Neural progenitor cell (in vitro differentiated cells): ENCODE measurements around the gene ZNF26.
"Not testable (repeated sequence)": the region's sequence is repeated elsewhere in the genome, so short reads cannot be mapped to it uniquely, and the experiment has no call there.

Experiments used
- EZH2 ChIP-seq: fragments of 200-600 bp; sonication (generic); IDR thresholded peaks from 2 replicates; pipeline ENCODE4 v1.6.1; 2017; ENCODE audit warnings: antibody characterized with exemption, mild to moderate bottlenecking, moderate library complexity
- TF ChIP-seq, protein P1 (sequence below): fragments of 200-600 bp; sonication (generic); IDR thresholded peaks from 2 replicates; pipeline ENCODE4 v1.5.1; 2017; ENCODE audit warnings: antibody characterized with exemption, mild to moderate bottlenecking

DNA sequence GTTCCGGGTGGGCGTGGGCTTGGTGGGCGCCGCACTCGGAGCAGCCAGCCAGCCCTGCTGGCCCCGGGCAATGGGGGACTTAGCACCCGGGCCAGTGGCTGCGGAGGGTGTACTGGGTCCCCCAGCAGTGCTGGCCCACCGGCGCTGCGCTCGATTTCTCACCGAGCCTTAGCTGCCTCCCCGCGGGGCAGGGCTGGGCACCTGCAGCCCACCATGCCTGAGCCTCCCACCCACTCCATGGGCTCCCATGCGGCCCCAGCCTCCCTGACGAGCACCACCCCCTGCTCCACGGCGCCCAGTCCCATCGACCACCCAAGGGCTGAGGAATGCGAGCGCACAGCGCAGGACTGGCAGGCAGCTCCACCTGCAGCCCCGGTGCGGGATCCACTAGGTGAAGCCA lies 47.4 kb upstream of the ZNF26 start:
- TF ChIP-seq, protein P1, sequence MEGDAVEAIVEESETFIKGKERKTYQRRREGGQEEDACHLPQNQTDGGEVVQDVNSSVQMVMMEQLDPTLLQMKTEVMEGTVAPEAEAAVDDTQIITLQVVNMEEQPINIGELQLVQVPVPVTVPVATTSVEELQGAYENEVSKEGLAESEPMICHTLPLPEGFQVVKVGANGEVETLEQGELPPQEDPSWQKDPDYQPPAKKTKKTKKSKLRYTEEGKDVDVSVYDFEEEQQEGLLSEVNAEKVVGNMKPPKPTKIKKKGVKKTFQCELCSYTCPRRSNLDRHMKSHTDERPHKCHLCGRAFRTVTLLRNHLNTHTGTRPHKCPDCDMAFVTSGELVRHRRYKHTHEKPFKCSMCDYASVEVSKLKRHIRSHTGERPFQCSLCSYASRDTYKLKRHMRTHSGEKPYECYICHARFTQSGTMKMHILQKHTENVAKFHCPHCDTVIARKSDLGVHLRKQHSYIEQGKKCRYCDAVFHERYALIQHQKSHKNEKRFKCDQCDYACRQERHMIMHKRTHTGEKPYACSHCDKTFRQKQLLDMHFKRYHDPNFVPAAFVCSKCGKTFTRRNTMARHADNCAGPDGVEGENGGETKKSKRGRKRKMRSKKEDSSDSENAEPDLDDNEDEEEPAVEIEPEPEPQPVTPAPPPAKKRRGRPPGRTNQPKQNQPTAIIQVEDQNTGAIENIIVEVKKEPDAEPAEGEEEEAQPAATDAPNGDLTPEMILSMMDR, result not testable (repeated sequence)
- not testable (repeated sequence) for TF ChIP-seq EZH2
